ENCODE results near the gene UBXN7.
A peak's percentile ranks its signal among the peaks of the same experiment; 100 is the strongest.
"Not testable (repeated sequence)": the region's sequence is repeated elsewhere in the genome, so short reads cannot be mapped to it uniquely, and the experiment has no call there.

UBXN7 gene

GRCh38 chr3:196458063-196458462 is 25.8 kb upstream of the UBXN7 start:
- ChIA-PET CTCF (interaction anchor here (0.6 to 0.7 kb wide), 4 partner anchors 10 to 159 kb away, joined by 3 to 5 read pairs (median 4); no protein-coding TSS in a partner anchor), POLR2A (interaction anchor here (0.6 kb wide), 1 partner anchor 247 kb away, joined by 3 read pairs; the partner anchor contains the start of gene ZDHHC19)
- DNase-seq (ENCODE audit: extremely low spot score), result no peak
- TF ChIP-seq ARNT (IDR thresholded peaks at IDR 0.05), result no peak
- no peak for TF ChIP-seq FOXM1 (IDR thresholded peaks at IDR 0.05; ENCODE audit: borderline replicate concordance)
- no peak for TF ChIP-seq ZNF384 (IDR thresholded peaks at IDR 0.05)
- TF ChIP-seq SP1 (IDR thresholded peaks at IDR 0.05), result no peak
- TF ChIP-seq, protein P1, sequence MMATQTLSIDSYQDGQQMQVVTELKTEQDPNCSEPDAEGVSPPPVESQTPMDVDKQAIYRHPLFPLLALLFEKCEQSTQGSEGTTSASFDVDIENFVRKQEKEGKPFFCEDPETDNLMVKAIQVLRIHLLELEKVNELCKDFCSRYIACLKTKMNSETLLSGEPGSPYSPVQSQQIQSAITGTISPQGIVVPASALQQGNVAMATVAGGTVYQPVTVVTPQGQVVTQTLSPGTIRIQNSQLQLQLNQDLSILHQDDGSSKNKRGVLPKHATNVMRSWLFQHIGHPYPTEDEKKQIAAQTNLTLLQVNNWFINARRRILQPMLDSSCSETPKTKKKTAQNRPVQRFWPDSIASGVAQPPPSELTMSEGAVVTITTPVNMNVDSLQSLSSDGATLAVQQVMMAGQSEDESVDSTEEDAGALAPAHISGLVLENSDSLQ (IDR thresholded peaks at IDR 0.05), result no peak
- no peak for TF ChIP-seq FOXA1 (IDR thresholded peaks at IDR 0.05)
- no peak for TF ChIP-seq FOXK2 (IDR thresholded peaks at IDR 0.05)
- TF ChIP-seq CTBP1 (IDR thresholded peaks at IDR 0.05; ENCODE audit: borderline replicate concordance), result no peak
- TF ChIP-seq TARDBP (IDR thresholded peaks at IDR 0.05), result no peak
- TF ChIP-seq SUZ12 (IDR thresholded peaks at IDR 0.05), result no peak
- no peak for TF ChIP-seq HDGF (IDR thresholded peaks at IDR 0.05; ENCODE audit: borderline replicate concordance)
- no peak for TF ChIP-seq ELF4 (IDR thresholded peaks at IDR 0.05)
- no peak for TF ChIP-seq BHLHE40 (IDR thresholded peaks at IDR 0.05; ENCODE audit: borderline replicate concordance)
- TF ChIP-seq LEF1 (IDR thresholded peaks at IDR 0.05; ENCODE audit: borderline replicate concordance), result no peak
- TF ChIP-seq L3MBTL2 (conservative IDR thresholded peaks at IDR 0.05), result no peak
- no peak for TF ChIP-seq NFRKB (IDR thresholded peaks at IDR 0.05)

DNA sequence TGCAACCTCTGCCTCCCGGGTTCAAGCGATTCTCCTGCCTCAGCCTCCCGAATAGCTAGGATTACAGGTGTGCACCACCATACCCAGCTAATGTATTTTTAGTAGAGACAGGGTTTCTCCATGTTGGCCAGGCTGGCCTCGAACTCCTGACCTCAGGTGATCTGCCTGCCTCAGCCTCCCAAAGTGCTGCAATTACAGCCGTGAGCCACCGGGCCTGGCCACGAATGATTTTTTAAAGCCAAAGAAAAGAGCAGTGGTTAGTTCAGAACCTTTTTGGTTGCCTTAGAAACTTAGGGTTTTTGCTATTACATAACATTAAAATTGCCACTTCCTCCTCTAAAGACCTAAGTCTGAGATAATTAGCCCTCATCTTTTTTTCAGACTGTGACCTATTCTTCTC is 25.2 kb upstream of the UBXN7 start:
- DNase-seq (ENCODE audit: extremely low spot score), result not testable (repeated sequence)
- ChIA-PET POLR2A (interaction anchor here (0.6 kb wide), 1 partner anchor 247 kb away, joined by 3 read pairs; the partner anchor contains the start of gene ZDHHC19), CTCF (interaction anchor here (0.6 to 0.7 kb wide), 4 partner anchors 9 to 134 kb away, joined by 3 to 5 read pairs (median 4); no protein-coding TSS in a partner anchor)

DNA sequence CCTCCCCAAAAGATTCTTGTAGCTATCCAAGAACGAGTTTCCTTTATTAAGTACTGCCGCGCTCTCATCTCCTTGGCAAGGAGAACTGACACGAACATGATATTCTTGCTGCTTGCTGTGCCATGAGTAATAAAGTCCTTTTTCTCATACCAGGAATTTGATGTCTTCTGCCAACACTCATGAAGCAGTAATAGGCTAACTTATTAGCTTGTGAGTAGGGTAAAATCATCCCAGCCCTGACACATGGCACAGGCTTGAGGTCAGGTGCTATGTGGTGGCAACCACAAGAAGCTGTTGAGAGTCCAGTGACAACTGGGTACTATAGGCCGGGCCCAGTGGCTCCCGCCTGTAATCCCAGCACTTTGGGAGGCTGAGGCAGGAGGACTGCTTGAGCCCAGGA is 22.7 kb upstream of the UBXN7 start:
- TF ChIP-seq L3MBTL2 (conservative IDR thresholded peaks at IDR 0.05) (no peak), FOXA1 (IDR thresholded peaks at IDR 0.05) (no peak), ZNF384 (IDR thresholded peaks at IDR 0.05) (no peak), BHLHE40 (IDR thresholded peaks at IDR 0.05; ENCODE audit: borderline replicate concordance) (no peak), ELF4 (IDR thresholded peaks at IDR 0.05) (no peak), SUZ12 (IDR thresholded peaks at IDR 0.05) (no peak), TARDBP (IDR thresholded peaks at IDR 0.05) (no peak), HDGF (IDR thresholded peaks at IDR 0.05; ENCODE audit: borderline replicate concordance) (no peak), NFRKB (IDR thresholded peaks at IDR 0.05) (no peak), FOXM1 (IDR thresholded peaks at IDR 0.05; ENCODE audit: borderline replicate concordance) (no peak), SP1 (IDR thresholded peaks at IDR 0.05) (no peak)
- TF ChIP-seq, protein P1 (IDR thresholded peaks at IDR 0.05), result no peak
- ChIA-PET CTCF (interaction anchor here (0.7 kb wide), 1 partner anchor 139 kb away, joined by 6 read pairs; no protein-coding TSS in a partner anchor), POLR2A (no interaction called here)
- DNase-seq (ENCODE audit: extremely low spot score), result no peak

- CTCF ChIA-PET, POLR2A ChIA-PET: not testable (repeated sequence)
- peak; percentile 15 for DNase-seq (ENCODE audit: extremely low spot score)
- TF ChIP-seq ZNF384 (IDR thresholded peaks at IDR 0.05), result peak; percentile 91
Measured at GRCh38 chr3:196445391-196445790, 13.2 kb upstream of the UBXN7 start.

DNA sequence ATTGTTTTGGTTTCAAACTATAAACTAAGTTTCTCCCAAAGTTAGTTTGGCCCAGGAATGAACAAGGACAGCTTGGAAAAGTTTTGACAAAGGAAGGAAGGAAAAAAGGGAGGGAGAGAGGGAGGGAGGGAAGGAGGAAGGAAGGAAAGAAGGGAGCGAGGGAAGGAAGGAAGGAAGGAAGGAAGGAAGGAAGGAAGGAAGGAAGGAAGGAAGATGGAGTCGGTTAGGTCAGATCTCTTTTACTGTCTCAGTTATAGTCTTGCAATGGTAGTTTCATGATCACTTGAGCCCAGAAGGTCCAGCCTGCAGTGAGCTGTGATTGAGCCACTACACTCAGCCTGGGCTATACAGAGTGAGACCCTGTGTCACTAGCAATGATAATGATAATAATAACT is 12.3 kb upstream of the UBXN7 start:
- ChIA-PET POLR2A (no interaction called here), CTCF (interaction anchor here (0.6 to 0.8 kb wide), 4 partner anchors 19 to 191 kb away, joined by 3 to 6 read pairs (median 4); no protein-coding TSS in a partner anchor)
- TF ChIP-seq NFRKB (IDR thresholded peaks at IDR 0.05) (no peak), SP1 (IDR thresholded peaks at IDR 0.05) (no peak), SUZ12 (IDR thresholded peaks at IDR 0.05) (no peak)
- DNase-seq (ENCODE audit: extremely low spot score), result no peak

GRCh38 chr3:196440696-196441095 is 8.5 kb upstream of the UBXN7 start:
- POLR2A ChIA-PET, result interaction anchor here (2.5 kb wide), 1 partner anchor 8 kb away, joined by 8 read pairs; the partner anchor contains the start of gene UBXN7
- TF ChIP-seq ELF4 (IDR thresholded peaks at IDR 0.05) (no peak), HDGF (IDR thresholded peaks at IDR 0.05; ENCODE audit: borderline replicate concordance) (no peak)
- CTCF ChIA-PET, result no interaction called here
- no peak for DNase-seq (ENCODE audit: extremely low spot score)

DNA sequence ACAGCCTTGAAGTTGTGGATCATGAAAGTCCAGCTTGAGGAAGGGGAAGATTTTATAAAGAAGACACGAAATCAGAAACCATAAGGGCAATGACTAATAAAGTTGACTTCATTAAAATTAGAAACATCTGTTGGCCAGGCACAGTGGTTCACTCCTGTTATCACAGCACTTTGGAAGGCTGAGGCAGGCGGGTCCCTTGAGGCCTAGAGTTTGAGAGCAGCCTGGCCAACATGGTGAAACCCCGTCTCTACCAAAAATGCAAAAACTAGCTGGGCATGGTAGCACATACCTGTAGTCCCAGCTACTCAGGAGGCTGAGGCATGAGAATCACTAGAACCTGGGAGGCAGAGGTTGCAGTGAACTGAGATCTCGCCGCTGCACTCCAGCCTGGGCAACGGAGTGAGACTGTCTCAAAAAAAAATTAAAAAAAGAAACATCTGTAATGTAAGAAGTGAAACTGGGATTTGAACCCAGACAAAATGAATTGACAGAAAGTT is 7.9 kb upstream of the UBXN7 start:
- TF ChIP-seq L3MBTL2 (conservative IDR thresholded peaks at IDR 0.05) (no peak), ARNT (IDR thresholded peaks at IDR 0.05) (no peak), HDGF (IDR thresholded peaks at IDR 0.05; ENCODE audit: borderline replicate concordance) (no peak), ELF4 (IDR thresholded peaks at IDR 0.05) (no peak), ZNF384 (IDR thresholded peaks at IDR 0.05) (no peak), LEF1 (IDR thresholded peaks at IDR 0.05; ENCODE audit: borderline replicate concordance) (no peak), NFRKB (IDR thresholded peaks at IDR 0.05) (no peak), FOXA1 (IDR thresholded peaks at IDR 0.05) (no peak), FOXM1 (IDR thresholded peaks at IDR 0.05; ENCODE audit: borderline replicate concordance) (no peak), SP1 (IDR thresholded peaks at IDR 0.05) (no peak), CTBP1 (IDR thresholded peaks at IDR 0.05; ENCODE audit: borderline replicate concordance) (no peak), TARDBP (IDR thresholded peaks at IDR 0.05) (no peak), BHLHE40 (IDR thresholded peaks at IDR 0.05; ENCODE audit: borderline replicate concordance) (no peak), SUZ12 (IDR thresholded peaks at IDR 0.05) (no peak), FOXK2 (IDR thresholded peaks at IDR 0.05) (no peak)
- TF ChIP-seq, protein P1 (IDR thresholded peaks at IDR 0.05), result no peak
- ChIA-PET CTCF (no interaction called here), POLR2A (interaction anchor here (2.5 kb wide), 1 partner anchor 8 kb away, joined by 8 read pairs; the partner anchor contains the start of gene UBXN7)

More for the DNA sequence above, 7.9 kb upstream of the UBXN7 start:
- no peak for DNase-seq (ENCODE audit: extremely low spot score)
